Measurements from ENCODE around the gene MAML3. TPM values are rescaled to one million over a fixed set of nuclear protein-coding genes. Genes with fewer than 3 reads are reported as not detected.

Gene MAML3
- total RNA-seq, 2 donors from 2014 or later = 9.3 to 10.1 TPM

DNA sequence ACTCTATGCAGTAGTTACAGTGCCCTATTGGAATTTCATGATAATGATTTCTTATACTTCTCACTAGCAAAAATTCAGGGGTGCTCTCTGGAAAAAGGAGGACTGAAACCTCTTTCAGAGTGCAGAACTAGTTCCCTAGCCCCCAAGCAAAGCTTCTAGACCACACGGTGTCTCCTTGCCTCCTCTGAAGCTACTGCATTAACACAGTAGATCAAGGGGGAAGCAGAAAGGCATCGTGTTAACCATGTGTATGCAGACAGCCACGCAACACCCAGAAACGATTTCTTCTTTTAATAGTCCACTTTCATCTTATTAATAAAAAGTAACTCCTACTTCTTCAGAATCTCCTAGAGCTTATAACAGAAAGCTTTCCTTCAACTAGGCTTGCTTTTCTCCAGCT is 44.7 kb downstream of the MAML3 start:
- DNase-seq = no peak
- Histone ChIP-seq H3K9me3 (no peaks in the 10 kb centered on the region), H3K27ac (peak overlapping the region; percentile 35), H3K4me1 (peaks cover 8% of the 10 kb centered on the region), H3K9ac (ENCODE audit: low read depth in 2 of 2, low read length in 2 of 2) (no peak overlapping the region), H3K36me3 (no peaks in the 10 kb centered on the region), H3K27me3 (no peaks in the 10 kb centered on the region), H3K4me3 (no peak overlapping the region)
- intact Hi-C loops (cut with DNase I) = no loop called here
- no peak for TF ChIP-seq CTCF (IDR thresholded peaks at IDR 0.05)

DNA sequence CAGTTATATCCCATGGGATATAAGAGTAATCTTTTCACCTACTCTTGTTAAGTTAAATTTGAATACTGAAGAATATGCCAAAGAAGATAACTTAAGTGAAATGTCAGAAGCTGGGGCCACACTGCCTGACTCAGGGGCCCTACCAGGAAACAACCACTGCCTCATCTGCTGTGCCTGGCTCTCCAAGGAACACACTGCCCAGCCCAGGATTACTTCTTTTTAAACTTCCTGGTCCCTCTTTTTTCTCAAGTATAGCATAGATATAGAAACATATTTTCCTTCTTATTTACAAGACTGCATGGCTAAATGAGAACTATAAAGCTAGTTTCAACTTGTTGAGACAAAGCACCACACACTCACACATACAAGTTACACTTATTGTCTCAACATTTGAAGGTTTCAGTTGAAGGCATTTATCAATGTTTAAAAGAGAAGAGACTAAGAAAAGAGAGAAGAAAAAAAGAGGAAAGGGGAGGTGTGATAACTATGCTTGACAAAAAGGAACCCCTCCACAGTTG is 45.2 kb downstream of the MAML3 start:
- peak overlapping the region; percentile 35 for H3K27ac ChIP-seq

GRCh38 chr4:140108243-140108642 is 45.7 kb downstream of the MAML3 start:
- no peak for DNase-seq
- no peaks in the 10 kb centered on the region for H3K9me3 ChIP-seq
- no peak overlapping the region for H3K4me3 ChIP-seq
- peaks cover 8% of the 10 kb centered on the region for H3K4me1 ChIP-seq
- intact Hi-C loops (cut with DNase I) = no loop called here
- peak overlapping the region; percentile 35 for H3K27ac ChIP-seq
- H3K36me3 ChIP-seq = no peaks in the 10 kb centered on the region
- no peaks in the 10 kb centered on the region for H3K27me3 ChIP-seq
- no peak overlapping the region for H3K9ac ChIP-seq (ENCODE audit: low read depth in 2 of 2, low read length in 2 of 2)
- TF ChIP-seq CTCF (IDR thresholded peaks at IDR 0.05) = no peak

More for the DNA sequence above, 45.2 kb downstream of the MAML3 start:
- Histone ChIP-seq H3K4me1 (peaks cover 8% of the 10 kb centered on the region), H3K4me3 (no peak overlapping the region), H3K36me3 (no peaks in the 10 kb centered on the region), H3K9me3 (no peaks in the 10 kb centered on the region), H3K9ac (ENCODE audit: low read depth in 2 of 2, low read length in 2 of 2) (no peak overlapping the region), H3K27me3 (no peaks in the 10 kb centered on the region)
- intact Hi-C loops (cut with DNase I) = no loop called here
- TF ChIP-seq CTCF (IDR thresholded peaks at IDR 0.05) = no peak
- no peak for DNase-seq

- TF ChIP-seq CTCF (IDR thresholded peaks at IDR 0.05) = no peak
- no peak overlapping the region for H3K4me3 ChIP-seq
- no peaks in the 10 kb centered on the region for H3K27me3 ChIP-seq
- intact Hi-C loops (cut with DNase I) = no loop called here
- no peak overlapping the region for H3K9ac ChIP-seq (ENCODE audit: low read depth in 2 of 2, low read length in 2 of 2)
- no peak overlapping the region for H3K27ac ChIP-seq
- DNase-seq = no peak
- peaks cover 8% of the 10 kb centered on the region for H3K4me1 ChIP-seq
- H3K9me3 ChIP-seq = no peaks in the 10 kb centered on the region
- no peaks in the 10 kb centered on the region for H3K36me3 ChIP-seq
These were observed 47.6 kb downstream of the MAML3 start for GRCh38 chr4:140106289-140106844.

DNA sequence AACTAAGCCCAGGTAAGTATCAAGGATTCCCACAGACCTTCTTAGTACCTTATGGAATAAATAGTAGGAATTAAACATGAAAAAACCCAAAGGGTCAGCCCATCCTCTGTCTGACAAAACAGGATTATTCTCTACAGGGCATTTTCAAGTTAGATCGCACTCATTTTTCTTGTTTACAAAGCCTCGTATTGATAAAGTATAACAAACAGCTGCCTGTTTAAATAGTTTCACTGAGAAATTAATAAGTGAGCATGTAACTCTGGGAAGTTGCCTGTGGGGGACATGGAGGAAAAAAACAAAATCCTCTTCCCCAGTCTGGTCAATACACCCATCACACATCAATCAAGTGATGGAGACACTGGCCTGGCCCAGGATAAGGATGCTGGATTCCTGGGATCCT is 48.5 kb downstream of the MAML3 start:
- Histone ChIP-seq H3K9ac (ENCODE audit: low read depth in 2 of 2, low read length in 2 of 2) (no peak overlapping the region), H3K9me3 (no peaks in the 10 kb centered on the region), H3K4me1 (peaks cover 8% of the 10 kb centered on the region), H3K4me3 (no peak overlapping the region), H3K27me3 (no peaks in the 10 kb centered on the region), H3K36me3 (no peaks in the 10 kb centered on the region), H3K27ac (no peak overlapping the region)
- DNase-seq = no peak
- intact Hi-C loops (cut with DNase I) = no loop called here
- no peak for TF ChIP-seq CTCF (IDR thresholded peaks at IDR 0.05)
